ENCODE data around the gene R3HDM2. TPM values are rescaled to one million over a fixed set of nuclear protein-coding genes. Genes with fewer than 3 reads are reported as not detected.

The R3HDM2 gene
- total and polyA plus RNA-seq, 12 donors, result 21.9 to 91.9 (median 43.2) TPM

DNA sequence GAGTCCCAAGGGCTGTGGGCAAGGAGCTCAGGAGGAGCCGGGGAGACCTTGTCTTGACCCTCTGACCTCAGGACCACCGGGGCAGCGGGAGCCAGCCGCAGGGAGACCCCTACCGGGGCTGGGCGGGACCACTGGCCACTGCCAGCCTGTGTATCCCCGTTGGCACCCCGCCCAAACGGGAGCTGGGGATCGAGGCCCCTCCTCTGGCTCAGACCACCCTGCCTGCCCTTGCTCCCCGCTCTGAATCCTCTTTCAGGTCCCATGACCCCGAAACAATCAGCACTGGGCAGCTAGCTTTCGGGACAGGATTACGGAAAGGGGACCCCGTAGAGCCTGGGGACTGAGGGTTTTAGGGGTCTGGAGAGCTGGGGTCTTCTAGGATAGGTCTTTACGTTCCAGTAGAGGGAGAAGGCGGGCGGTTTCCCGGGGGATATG is 30.0 kb upstream of the R3HDM2 start:
- Histone ChIP-seq H3K9me3 (replicated peaks in 1 of 3) (no peaks in the 10 kb centered on the region), H3K27me3 (no peaks in the 10 kb centered on the region), H3K36me3 (replicated peaks in 1 of 2) (no peaks in the 10 kb centered on the region), H3K4me1 (replicated peaks in 1 of 2) (peaks cover 16 to 29% of the 10 kb centered on the region in 2 donors), H3K4me3 (peak overlapping the region in 2 of 4 donors; percentile 21 to 90), H3K27ac (peak overlapping the region in 1 of 5 donors; percentile 84)
- no peak for DNase-seq
- 1 to 3% (median 2%) methylated on average over 9 to 19 of the region's 19 CpGs for WGBS, 4 donors
- intact Hi-C loops (cut with DNase I), result no loop called here
- TF ChIP-seq POLR2A (IDR thresholded peaks at IDR 0.05), result no peak
- TF ChIP-seq, protein P1, sequence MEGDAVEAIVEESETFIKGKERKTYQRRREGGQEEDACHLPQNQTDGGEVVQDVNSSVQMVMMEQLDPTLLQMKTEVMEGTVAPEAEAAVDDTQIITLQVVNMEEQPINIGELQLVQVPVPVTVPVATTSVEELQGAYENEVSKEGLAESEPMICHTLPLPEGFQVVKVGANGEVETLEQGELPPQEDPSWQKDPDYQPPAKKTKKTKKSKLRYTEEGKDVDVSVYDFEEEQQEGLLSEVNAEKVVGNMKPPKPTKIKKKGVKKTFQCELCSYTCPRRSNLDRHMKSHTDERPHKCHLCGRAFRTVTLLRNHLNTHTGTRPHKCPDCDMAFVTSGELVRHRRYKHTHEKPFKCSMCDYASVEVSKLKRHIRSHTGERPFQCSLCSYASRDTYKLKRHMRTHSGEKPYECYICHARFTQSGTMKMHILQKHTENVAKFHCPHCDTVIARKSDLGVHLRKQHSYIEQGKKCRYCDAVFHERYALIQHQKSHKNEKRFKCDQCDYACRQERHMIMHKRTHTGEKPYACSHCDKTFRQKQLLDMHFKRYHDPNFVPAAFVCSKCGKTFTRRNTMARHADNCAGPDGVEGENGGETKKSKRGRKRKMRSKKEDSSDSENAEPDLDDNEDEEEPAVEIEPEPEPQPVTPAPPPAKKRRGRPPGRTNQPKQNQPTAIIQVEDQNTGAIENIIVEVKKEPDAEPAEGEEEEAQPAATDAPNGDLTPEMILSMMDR (IDR thresholded peaks at IDR 0.05), result no peak

DNA sequence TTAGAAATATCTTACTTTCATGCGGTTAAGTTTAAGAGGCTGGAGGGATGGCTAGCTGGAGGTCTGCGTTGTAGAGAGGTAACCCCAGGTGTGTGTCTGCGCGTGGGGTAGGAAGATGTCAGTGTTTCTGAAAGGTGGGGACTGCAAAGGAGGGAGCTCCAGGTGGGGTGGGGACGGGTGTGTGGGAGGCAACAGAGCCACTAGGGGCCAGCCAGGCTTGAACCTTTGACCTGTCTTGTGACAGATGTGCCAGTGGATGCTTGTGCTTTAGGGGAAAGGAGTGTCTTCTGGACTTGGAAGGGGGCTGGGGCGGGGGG is 29.6 kb upstream of the R3HDM2 start:
- 3% methylated on average over 5 to 6 of the region's 6 CpGs for WGBS, 4 donors
- Histone ChIP-seq H3K27ac (peak overlapping the region in 1 of 5 donors; percentile 84), H3K36me3 (replicated peaks in 1 of 2) (no peaks in the 10 kb centered on the region), H3K4me1 (replicated peaks in 1 of 2) (peaks cover 16 to 29% of the 10 kb centered on the region in 2 donors), H3K4me3 (peak overlapping the region in 1 of 4 donors; percentile 90), H3K9me3 (replicated peaks in 1 of 3) (no peaks in the 10 kb centered on the region), H3K27me3 (no peaks in the 10 kb centered on the region)
- DNase-seq, result no peak
- TF ChIP-seq, protein P1 (IDR thresholded peaks at IDR 0.05), result no peak
- no peak for TF ChIP-seq POLR2A (IDR thresholded peaks at IDR 0.05)
- intact Hi-C loops (cut with DNase I), result no loop called here

DNA sequence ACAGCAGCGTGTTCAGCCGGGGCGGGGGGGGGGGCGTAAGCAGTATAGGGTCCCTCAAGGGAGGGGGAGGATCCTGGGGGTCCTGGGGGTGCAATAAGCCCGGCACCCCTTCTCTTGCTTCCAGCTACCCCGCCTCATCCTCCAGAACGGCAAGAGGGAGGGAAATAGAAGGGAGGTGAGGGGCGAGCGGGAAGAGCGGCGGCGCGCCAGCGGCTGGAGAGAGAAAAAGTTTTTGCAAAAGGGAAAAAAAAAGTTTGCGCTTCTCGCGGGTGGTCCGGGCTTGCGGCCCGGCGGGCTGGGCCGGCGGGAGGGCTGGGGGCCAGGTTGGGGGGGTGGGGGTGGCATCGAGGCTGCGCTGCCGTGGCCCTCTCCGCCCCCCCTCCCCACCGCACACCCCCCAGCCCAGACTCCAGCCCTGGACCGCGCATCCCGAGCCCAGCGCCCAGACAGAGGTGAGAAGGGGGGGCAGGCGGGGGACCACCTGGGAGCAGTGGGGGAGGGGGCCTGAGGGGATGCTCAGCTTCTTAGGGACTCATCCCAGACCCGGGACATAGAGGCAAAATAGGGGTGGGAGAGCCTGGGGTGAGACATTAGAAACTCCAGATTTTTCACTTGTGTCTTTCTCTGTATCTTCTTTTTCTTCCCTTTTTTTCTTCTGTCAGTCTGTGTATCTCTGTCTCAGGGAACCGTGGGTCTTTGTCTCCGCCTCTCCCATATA is 29.1 kb upstream of the R3HDM2 start, which contains the start of gene GLI1:
Gene GLI1, plus strand, starts transcription at position 36 of the 718 bp plus-strand sequence. CDS start 3,907 bp downstream, outside the sequence.
- Histone ChIP-seq H3K9me3 (replicated peaks in 1 of 3) (no peaks in the 10 kb centered on the region), H3K27ac (peak within 1 kb of the TSS; percentile 31 to 84 (median 51)), H3K36me3 (replicated peaks in 1 of 2) (no peaks in the 10 kb centered on the region), H3K27me3 (no peaks in the 10 kb centered on the region), H3K4me1 (replicated peaks in 1 of 2) (peaks cover 16 to 29% of the 10 kb centered on the region in 2 donors), H3K4me3 (peak within 1 kb of the TSS; percentile 55 to 90 (median 68))
- DNase-seq, result peak in 1 of 7 donors; percentile 66
- TF ChIP-seq POLR2A (IDR thresholded peaks at IDR 0.05), result no peak
- TF ChIP-seq, protein P1 (IDR thresholded peaks at IDR 0.05), result no peak
- 1% methylated on average over 22 to 35 of the region's 36 CpGs for WGBS, 4 donors
- intact Hi-C loops (cut with DNase I), result no loop called here

DNA sequence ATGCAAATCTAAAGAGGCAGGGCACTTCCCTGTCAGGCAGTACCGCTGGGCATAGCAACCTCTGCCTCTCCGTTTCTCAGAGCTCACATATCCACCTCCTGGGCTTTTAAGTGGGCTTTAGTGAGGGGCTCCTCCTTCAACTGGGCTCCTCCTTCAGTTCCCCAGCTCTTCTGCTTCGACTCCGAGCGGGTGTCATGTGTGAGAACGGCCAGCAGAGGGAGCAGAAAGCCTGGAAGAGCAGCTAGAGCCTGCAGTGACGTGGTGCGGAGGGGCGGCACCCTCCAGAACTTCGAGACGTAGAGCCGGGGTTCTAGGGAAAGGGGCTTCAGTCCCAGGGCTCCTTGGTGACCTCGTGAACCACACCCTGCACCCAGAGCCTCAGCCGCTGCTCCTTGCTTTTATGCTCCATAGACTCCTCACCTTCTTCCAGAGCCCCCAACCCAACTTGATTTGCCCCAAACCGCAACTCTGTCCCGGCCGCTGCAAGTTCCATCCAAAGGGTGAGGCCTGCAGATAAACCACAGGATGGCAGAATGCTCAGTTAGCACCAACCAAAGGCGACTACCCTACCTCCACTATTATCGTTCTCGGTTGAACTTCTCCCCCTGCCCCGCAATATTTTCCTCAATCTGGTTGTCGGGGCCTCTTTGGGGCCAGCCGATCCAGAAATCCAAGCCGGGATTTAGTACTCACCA is 28.4 kb upstream of the R3HDM2 start:
- Histone ChIP-seq H3K36me3 (replicated peaks in 1 of 2) (no peaks in the 10 kb centered on the region), H3K4me3 (peak overlapping the region; percentile 55 to 90 (median 68)), H3K4me1 (replicated peaks in 1 of 2) (peaks cover 16 to 29% of the 10 kb centered on the region in 2 donors), H3K27ac (peak overlapping the region; percentile 31 to 84 (median 51)), H3K9me3 (replicated peaks in 1 of 3) (no peaks in the 10 kb centered on the region), H3K27me3 (no peaks in the 10 kb centered on the region)
- peak; percentile 14 to 47 for TF ChIP-seq POLR2A (IDR thresholded peaks at IDR 0.05)
- TF ChIP-seq, protein P1 (IDR thresholded peaks at IDR 0.05), result peak; percentile 89 to 98 (median 94)
- peak; percentile 90 to 97 (median 92) for DNase-seq
- WGBS, 4 donors, result 0 to 1% (median 0%) methylated on average over 11 to 24 of the region's 24 CpGs
- intact Hi-C loops (cut with DNase I), result no loop called here

Data from adrenal gland (tissue), 12 donors.